ENCODE measurements around the gene SLC35E1.

DNA sequence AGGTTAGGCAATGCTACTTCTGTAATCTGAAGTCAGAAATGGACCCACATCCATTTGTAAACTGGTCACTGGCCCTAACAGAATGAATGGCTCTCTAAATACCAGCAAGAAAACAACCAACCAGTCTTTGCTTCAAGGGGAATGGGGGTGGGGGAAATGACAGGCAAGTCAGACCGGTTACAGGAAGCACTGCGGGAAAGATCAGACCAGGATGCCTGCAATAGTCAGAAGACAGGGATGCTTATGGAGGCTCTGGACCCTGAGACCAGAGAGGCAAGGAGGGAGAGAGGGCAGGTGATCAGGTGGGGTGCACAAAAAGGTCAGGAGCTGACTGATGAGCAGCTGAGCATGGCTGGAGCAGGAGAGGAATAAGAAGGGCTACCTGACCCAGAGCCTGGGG lies 42.7 kb upstream of the SLC35E1 start:
- TF ChIP-seq, protein P1, sequence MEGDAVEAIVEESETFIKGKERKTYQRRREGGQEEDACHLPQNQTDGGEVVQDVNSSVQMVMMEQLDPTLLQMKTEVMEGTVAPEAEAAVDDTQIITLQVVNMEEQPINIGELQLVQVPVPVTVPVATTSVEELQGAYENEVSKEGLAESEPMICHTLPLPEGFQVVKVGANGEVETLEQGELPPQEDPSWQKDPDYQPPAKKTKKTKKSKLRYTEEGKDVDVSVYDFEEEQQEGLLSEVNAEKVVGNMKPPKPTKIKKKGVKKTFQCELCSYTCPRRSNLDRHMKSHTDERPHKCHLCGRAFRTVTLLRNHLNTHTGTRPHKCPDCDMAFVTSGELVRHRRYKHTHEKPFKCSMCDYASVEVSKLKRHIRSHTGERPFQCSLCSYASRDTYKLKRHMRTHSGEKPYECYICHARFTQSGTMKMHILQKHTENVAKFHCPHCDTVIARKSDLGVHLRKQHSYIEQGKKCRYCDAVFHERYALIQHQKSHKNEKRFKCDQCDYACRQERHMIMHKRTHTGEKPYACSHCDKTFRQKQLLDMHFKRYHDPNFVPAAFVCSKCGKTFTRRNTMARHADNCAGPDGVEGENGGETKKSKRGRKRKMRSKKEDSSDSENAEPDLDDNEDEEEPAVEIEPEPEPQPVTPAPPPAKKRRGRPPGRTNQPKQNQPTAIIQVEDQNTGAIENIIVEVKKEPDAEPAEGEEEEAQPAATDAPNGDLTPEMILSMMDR (IDR thresholded peaks at IDR 0.05): no peak
- TF ChIP-seq POLR2A (IDR thresholded peaks at IDR 0.05) (no peak), POLR2AphosphoS5 (IDR thresholded peaks at IDR 0.05) (no peak), EP300 (IDR thresholded peaks at IDR 0.05; ENCODE audit: low read depth) (no peak)

Data from transverse colon (tissue), 4 donors.